GM19099 (cell line): Measurements from ENCODE around the gene MAP1LC3A.

Source experiments
- POLR2A ChIP-seq: IDR thresholded peaks from 3 replicates; pipeline ENCODE4 v1.6.1; 2011; ENCODE audit warnings: low read depth; ENCODE audit not compliant: insufficient read length; ENCODE audit errors: extremely low read depth

The MAP1LC3A gene

DNA sequence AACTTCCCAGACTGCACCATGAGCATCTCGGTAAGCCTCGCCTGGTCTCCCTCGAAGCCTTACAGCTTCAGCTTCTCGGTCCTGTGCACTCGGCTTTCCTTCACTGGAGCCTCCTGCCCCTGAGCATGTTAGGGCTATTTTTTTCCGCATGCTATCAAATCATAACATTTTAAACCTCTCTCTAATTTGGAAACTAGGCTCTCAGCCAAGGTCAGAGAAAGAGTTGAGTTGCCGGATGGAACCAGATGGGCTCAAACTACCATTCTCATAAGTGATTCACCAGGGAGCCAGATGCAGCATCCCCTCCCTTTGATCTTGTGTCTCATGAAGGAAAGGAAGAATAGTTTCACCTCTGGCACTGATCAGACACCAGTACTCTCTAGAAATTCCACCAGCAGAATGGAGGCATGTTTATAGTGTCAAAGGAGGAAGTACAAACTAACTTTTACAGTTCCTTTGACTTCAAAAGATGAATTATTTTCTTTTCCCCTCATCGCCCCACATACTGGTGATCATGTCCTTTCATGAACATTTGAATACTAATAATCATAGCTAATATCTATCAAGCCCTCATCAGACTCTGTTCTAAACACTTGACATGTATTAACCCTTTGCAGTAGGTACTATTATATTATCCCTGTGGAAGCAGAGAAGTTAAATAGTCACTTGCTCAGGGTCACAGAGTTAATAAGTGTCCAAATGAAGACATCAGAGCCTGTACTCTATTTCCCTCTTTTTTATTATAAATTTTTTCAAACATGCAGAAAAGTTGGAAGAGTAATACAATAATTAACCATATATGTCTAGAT is 46.7 kb downstream of the MAP1LC3A start:
- no peak for TF ChIP-seq POLR2A

DNA sequence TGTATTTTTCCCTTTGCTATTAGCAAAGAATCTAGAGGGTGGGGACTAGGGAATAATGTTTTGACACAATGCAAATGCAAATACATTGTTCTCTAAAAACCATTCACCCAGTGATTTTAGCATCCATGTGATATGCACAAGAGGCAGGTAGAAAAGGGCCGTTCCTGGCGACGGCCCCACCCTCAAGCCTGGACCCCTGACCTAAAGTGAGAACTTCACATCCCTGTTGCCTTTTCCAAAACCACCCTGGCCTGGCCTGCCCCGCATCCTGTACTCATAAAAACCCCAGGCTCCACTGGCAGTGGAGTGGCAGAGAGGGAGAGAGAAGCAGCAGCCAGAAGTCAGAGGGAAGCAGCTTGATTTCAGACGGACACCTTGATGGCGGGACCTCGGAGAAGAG is 48.5 kb downstream of the MAP1LC3A start:
- no peak for TF ChIP-seq POLR2A
